Neuronal stem cell (in vitro differentiated cells): ENCODE measurements around the gene DNAJC7.
A peak's percentile ranks its signal among the peaks of the same experiment; 100 is the strongest.

Experiments
- DNase-seq: peaks from one replicate; pipeline ENCODE4 v3.0.0-alpha.2; 2013; ENCODE audit warnings: low spot score
- H2AFZ ChIP-seq: one replicate; pipeline ENCODE4 v1.6.1; 2013; ENCODE audit warnings: mild to moderate bottlenecking, low read length, inconsistent platforms
- H2AK5ac ChIP-seq: 2 replicates; pipeline ENCODE4 v1.6.1; 2013; ENCODE audit warnings: low read depth, mild to moderate bottlenecking, inconsistent platforms, low read length, moderate library complexity, mixed read lengths
- H2BK120ac ChIP-seq: 2 replicates; pipeline ENCODE4 v1.6.1; 2013; ENCODE audit warnings: low read depth, mild to moderate bottlenecking, inconsistent platforms, low read length, moderate library complexity, mixed read lengths
- H2BK12ac ChIP-seq: one replicate; pipeline ENCODE4 v1.6.1; 2013; ENCODE audit warnings: low read length, inconsistent platforms
- H2BK15ac ChIP-seq: 2 replicates; pipeline ENCODE4 v1.6.1; 2013; ENCODE audit warnings: mild to moderate bottlenecking, low read length, inconsistent platforms, mixed read lengths
- H2BK5ac ChIP-seq: one replicate; pipeline ENCODE4 v1.6.1; 2013; ENCODE audit warnings: inconsistent platforms, mild to moderate bottlenecking, low read length, moderate library complexity
- H3K14ac ChIP-seq: one replicate; pipeline ENCODE4 v1.6.1; 2013; ENCODE audit warnings: low read length, inconsistent platforms
- H3K18ac ChIP-seq: 2 replicates; pipeline ENCODE4 v1.6.1; 2013; ENCODE audit warnings: low read length, inconsistent platforms
- H3K23ac ChIP-seq: 2 replicates; pipeline ENCODE4 v1.6.1; 2013; ENCODE audit warnings: low read depth, mild to moderate bottlenecking, mixed read lengths, low read length, inconsistent platforms; ENCODE audit not compliant: poor library complexity
- H3K27ac ChIP-seq: replicated peaks from 3 replicates; pipeline ENCODE4 v1.5.1; 2013; ENCODE audit warnings: low read length, inconsistent platforms
- H3K27me3 ChIP-seq, 3 experiments: 2 replicates each; pipeline ENCODE4 v1.6.1; 2013; ENCODE audit warnings: low read length in 3 of 3, mild to moderate bottlenecking in 2 of 3, inconsistent platforms in 1 of 3, low read depth in 1 of 3, mixed read lengths in 1 of 3, moderate library complexity in 1 of 3; ENCODE audit not compliant: control insufficient read depth in 3 of 3, insufficient read depth in 3 of 3
- H3K36me3 ChIP-seq, 2 donors: replicated peaks in 1 of 2; 2 replicates each; pipeline ENCODE4 v1.6.1; 2013; ENCODE audit warnings: low read length in 2 of 2; ENCODE audit not compliant: control insufficient read depth in 2 of 2, insufficient read depth in 2 of 2
- H3K4ac ChIP-seq: 2 replicates; pipeline ENCODE4 v1.6.1; 2013; ENCODE audit warnings: inconsistent platforms, mild to moderate bottlenecking, low read length, moderate library complexity
- H3K4me1 ChIP-seq, 2 donors: 1 replicate in 1 of 2; 2 replicates in 1 of 2; pipeline ENCODE4 v1.6.1; 2013; ENCODE audit warnings: low read length in 2 of 2, low read depth in 1 of 2; ENCODE audit not compliant: control insufficient read depth in 2 of 2, insufficient read depth in 1 of 2
- H3K4me2 ChIP-seq: one replicate; pipeline ENCODE4 v1.6.1; 2013; ENCODE audit warnings: mild to moderate bottlenecking, low read length, inconsistent platforms; ENCODE audit not compliant: insufficient read depth, poor library complexity, severe bottlenecking
- H3K4me3 ChIP-seq, 2 donors: 2 replicates each; pipeline ENCODE4 v1.5.1; 2013; ENCODE audit warnings: low read length in 2 of 2, mild to moderate bottlenecking in 2 of 2, inconsistent platforms in 1 of 2, moderate library complexity in 1 of 2
- H3K79me1 ChIP-seq: one replicate; pipeline ENCODE4 v1.6.1; 2013; ENCODE audit warnings: low read depth, mild to moderate bottlenecking, inconsistent platforms, low read length, moderate library complexity
- H3K9ac ChIP-seq: one replicate; pipeline ENCODE4 v1.6.1; 2013; ENCODE audit warnings: mild to moderate bottlenecking, low read depth, low read length, inconsistent platforms; ENCODE audit not compliant: poor library complexity
- H3K9me3 ChIP-seq, 2 donors: replicated peaks in 1 of 2; 2 replicates each; pipeline versions ENCODE3 to v1.6.1; 2013; ENCODE audit warnings: low read length in 2 of 2, mild to moderate bottlenecking in 2 of 2, inconsistent platforms in 1 of 2, low read depth in 1 of 2, mixed read lengths in 1 of 2, moderate library complexity in 1 of 2; ENCODE audit not compliant: control insufficient read depth in 2 of 2, insufficient read depth in 1 of 2
- H4K8ac ChIP-seq: one replicate; pipeline ENCODE4 v1.6.1; 2013; ENCODE audit warnings: low read depth, mild to moderate bottlenecking, inconsistent platforms, low read length, moderate library complexity
- H4K91ac ChIP-seq: one replicate; pipeline ENCODE4 v1.6.1; 2013; ENCODE audit warnings: low read length, low read depth, mild to moderate bottlenecking, inconsistent platforms; ENCODE audit not compliant: poor library complexity
- WGBS, 2 donors: extraction: QIAGEN DNeasy Blood & Tissue Kit; methylation state at CpG; one replicate each; pipeline ENCODE4 v1.1.7; 2013; ENCODE audit warnings: missing lambda C conversion rate in 2 of 2, mixed read lengths in 1 of 2; ENCODE audit not compliant: insufficient read length in 2 of 2, insufficient replicate concordance in 1 of 2; ENCODE audit errors: extremely low coverage in 2 of 2; 5-methylcytosine and 5-hydroxymethylcytosine counted together

DNAJC7 gene

GRCh38 chr17:42034059-42034458, 16.8 kb upstream of the DNAJC7 start:
- H2AK5ac ChIP-seq: peak overlapping the region; percentile 6
- no peak overlapping the region for H3K23ac ChIP-seq
- H3K4ac ChIP-seq: no peak overlapping the region
- WGBS, 2 donors: no CpG with 5 or more reads among the region's 6 CpGs
- no peak overlapping the region for H2BK5ac ChIP-seq
- peak overlapping the region; percentile 67 for H4K91ac ChIP-seq
- H2BK12ac ChIP-seq: no peak overlapping the region
- no peaks in the 10 kb centered on the region for H3K27me3 ChIP-seq
- H3K4me3 ChIP-seq: no peak overlapping the region
- H2AFZ ChIP-seq: peak overlapping the region; percentile 45
- H4K8ac ChIP-seq: no peak overlapping the region
- H3K9me3 ChIP-seq: no peaks in the 10 kb centered on the region
- H3K27ac ChIP-seq: no peak overlapping the region
- no peak overlapping the region for H3K9ac ChIP-seq
- no peak overlapping the region for H2BK120ac ChIP-seq
- H3K36me3 ChIP-seq: no peaks in the 10 kb centered on the region
- no peak overlapping the region for H3K14ac ChIP-seq
- no peak for DNase-seq
- no peak overlapping the region for H2BK15ac ChIP-seq
- no peak overlapping the region for H3K18ac ChIP-seq
- H3K79me1 ChIP-seq: no peaks in the 10 kb centered on the region
- no peak overlapping the region for H3K4me2 ChIP-seq
- H3K4me1 ChIP-seq: peaks cover 6 to 26% of the 10 kb centered on the region in 2 donors

GRCh38 chr17:42031584-42031983, 14.3 kb upstream of the DNAJC7 start:
- H3K27me3 ChIP-seq: no peaks in the 10 kb centered on the region
- no peak overlapping the region for H2BK12ac ChIP-seq
- no peak overlapping the region for H4K91ac ChIP-seq
- H4K8ac ChIP-seq: no peak overlapping the region
- no peak overlapping the region for H2BK5ac ChIP-seq
- no peaks in the 10 kb centered on the region for H3K36me3 ChIP-seq
- H3K4me2 ChIP-seq: no peak overlapping the region
- H3K9ac ChIP-seq: peak overlapping the region; percentile 63
- no peak overlapping the region for H3K14ac ChIP-seq
- no peak overlapping the region for H2BK120ac ChIP-seq
- no peak overlapping the region for H2AK5ac ChIP-seq
- no CpG with 5 or more reads among the region's 6 CpGs for WGBS, 2 donors
- H3K4me3 ChIP-seq: peak overlapping the region in 1 of 2 donors; percentile 37
- no peak overlapping the region for H3K27ac ChIP-seq
- H3K4me1 ChIP-seq: peaks cover 18 to 33% of the 10 kb centered on the region in 2 donors
- H3K23ac ChIP-seq: no peak overlapping the region
- no peaks in the 10 kb centered on the region for H3K9me3 ChIP-seq
- no peak overlapping the region for H3K4ac ChIP-seq
- no peak overlapping the region for H3K18ac ChIP-seq
- H2AFZ ChIP-seq: no peak overlapping the region
- no peak overlapping the region for H2BK15ac ChIP-seq
- no peak for DNase-seq
- H3K79me1 ChIP-seq: no peaks in the 10 kb centered on the region

- no peak overlapping the region for H3K4ac ChIP-seq
- H2BK12ac ChIP-seq: no peak overlapping the region
- peaks cover 20 to 42% of the 10 kb centered on the region in 2 donors for H3K4me1 ChIP-seq
- H3K23ac ChIP-seq: no peak overlapping the region
- H3K79me1 ChIP-seq: no peaks in the 10 kb centered on the region
- no peak overlapping the region for H3K4me2 ChIP-seq
- no peak overlapping the region for H4K91ac ChIP-seq
- H3K4me3 ChIP-seq: no peak overlapping the region
- no peak overlapping the region for H2BK5ac ChIP-seq
- H3K27ac ChIP-seq: no peak overlapping the region
- no peak overlapping the region for H4K8ac ChIP-seq
- H3K9ac ChIP-seq: no peak overlapping the region
- DNase-seq: no peak
- peak overlapping the region; percentile 46 for H3K18ac ChIP-seq
- H3K14ac ChIP-seq: no peak overlapping the region
- no CpG with 5 or more reads among the region's 7 CpGs for WGBS, 2 donors
- H3K36me3 ChIP-seq: peaks cover 6 to 16% of the 10 kb centered on the region in 2 donors
- no peak overlapping the region for H2BK15ac ChIP-seq
- H2AK5ac ChIP-seq: peak overlapping the region; percentile 31
- H3K27me3 ChIP-seq: no peaks in the 10 kb centered on the region
- H2BK120ac ChIP-seq: no peak overlapping the region
- no peaks in the 10 kb centered on the region for H3K9me3 ChIP-seq
- H2AFZ ChIP-seq: peak overlapping the region; percentile 86
Measured at GRCh38 chr17:42028791-42029127, 11.5 kb upstream of the DNAJC7 start.

GRCh38 chr17:42027961-42028790, 10.9 kb upstream of the DNAJC7 start:
- no peak overlapping the region for H4K8ac ChIP-seq
- H3K4me1 ChIP-seq: peaks cover 20 to 41% of the 10 kb centered on the region in 2 donors
- H3K9me3 ChIP-seq: no peaks in the 10 kb centered on the region
- H2BK15ac ChIP-seq: peak overlapping the region; percentile 77
- H3K23ac ChIP-seq: no peak overlapping the region
- no peak overlapping the region for H3K4me2 ChIP-seq
- peaks cover 2% of the 10 kb centered on the region for H3K79me1 ChIP-seq
- peak overlapping the region; percentile 12 for H3K14ac ChIP-seq
- peak overlapping the region in 1 of 2 donors; percentile 18 for H3K4me3 ChIP-seq
- peaks cover 11 to 22% of the 10 kb centered on the region in 2 donors for H3K36me3 ChIP-seq
- H3K4ac ChIP-seq: no peak overlapping the region
- peak overlapping the region; percentile 88 for H3K18ac ChIP-seq
- peak overlapping the region; percentile 86 for H2AFZ ChIP-seq
- no peak overlapping the region for H4K91ac ChIP-seq
- no peak for DNase-seq
- H2BK5ac ChIP-seq: peak overlapping the region; percentile 42
- H2BK120ac ChIP-seq: no peak overlapping the region
- peak overlapping the region; percentile 96 for H2AK5ac ChIP-seq
- peak overlapping the region; percentile 75 for H3K9ac ChIP-seq
- H3K27me3 ChIP-seq: no peaks in the 10 kb centered on the region
- no CpG with 5 or more reads among the region's 19 CpGs for WGBS, 2 donors
- H3K27ac ChIP-seq: peak overlapping the region; percentile 55
- no peak overlapping the region for H2BK12ac ChIP-seq
